H9 (cell line): Measurements from ENCODE around the gene CHST1. TPM values are rescaled to one million over a fixed set of nuclear protein-coding genes. Genes with fewer than 3 reads are reported as not detected.

Experiments
- DNase-seq: peaks from one replicate; pipeline ENCODE4 v3.0.0-alpha.2; 2017
- H2AFZ ChIP-seq: one replicate; pipeline ENCODE4 v1.6.1; 2013; ENCODE audit warnings: mild to moderate bottlenecking, low read length, control low read depth, moderate library complexity
- H2AK5ac ChIP-seq: 2 replicates; pipeline ENCODE4 v1.6.1; 2013; ENCODE audit warnings: low read length, control low read depth, mixed read lengths; ENCODE audit not compliant: insufficient read length
- H2BK120ac ChIP-seq: one replicate; pipeline ENCODE4 v1.6.1; 2013; ENCODE audit warnings: low read depth, mild to moderate bottlenecking, low read length, control low read depth, inconsistent platforms; ENCODE audit not compliant: poor library complexity, severe bottlenecking
- H2BK12ac ChIP-seq: 2 replicates; pipeline ENCODE4 v1.6.1; 2013; ENCODE audit warnings: low read length, control low read depth, mixed read lengths, low read depth; ENCODE audit not compliant: insufficient read length
- H2BK15ac ChIP-seq: 2 replicates; pipeline ENCODE4 v1.6.1; 2013; ENCODE audit warnings: low read depth, low read length, control low read depth
- H2BK20ac ChIP-seq: one replicate; pipeline ENCODE4 v1.6.1; 2013; ENCODE audit warnings: low read depth, mild to moderate bottlenecking, low read length, control low read depth, inconsistent platforms; ENCODE audit not compliant: poor library complexity, severe bottlenecking
- H2BK5ac ChIP-seq: 2 replicates; pipeline ENCODE4 v1.6.1; 2013; ENCODE audit warnings: low read length, control low read depth, mixed read lengths; ENCODE audit not compliant: insufficient read length
- H3K14ac ChIP-seq: 2 replicates; pipeline ENCODE4 v1.6.1; 2013; ENCODE audit warnings: low read length, control low read depth; ENCODE audit not compliant: insufficient read depth
- H3K18ac ChIP-seq: 2 replicates; pipeline ENCODE4 v1.6.1; 2013; ENCODE audit warnings: low read depth, mild to moderate bottlenecking, mixed read lengths, low read length, control low read depth; ENCODE audit not compliant: insufficient read length
- H3K23ac ChIP-seq: 2 replicates; pipeline ENCODE4 v1.6.1; 2013; ENCODE audit warnings: low read length, control low read depth, mixed read lengths, low read depth; ENCODE audit not compliant: insufficient read length
- H3K23me2 ChIP-seq: 2 replicates; pipeline ENCODE4 v1.6.1; 2013; ENCODE audit warnings: low read depth, mild to moderate bottlenecking, mixed read lengths, low read length, control low read depth; ENCODE audit not compliant: insufficient read length, poor library complexity, severe bottlenecking
- H3K27ac ChIP-seq: 2 replicates; pipeline ENCODE4 v1.5.1; 2013; ENCODE audit warnings: low read length, control low read depth, mixed read lengths, low read depth; ENCODE audit not compliant: insufficient read length
- H3K27me3 ChIP-seq: 2 replicates; pipeline ENCODE4 v1.6.1; 2013; ENCODE audit warnings: low read length, control low read depth, inconsistent platforms; ENCODE audit not compliant: insufficient read depth
- H3K4ac ChIP-seq: 2 replicates; pipeline ENCODE4 v1.6.1; 2013; ENCODE audit warnings: low read depth, mild to moderate bottlenecking, control low read depth, inconsistent platforms, low read length, moderate library complexity
- H3K4me1 ChIP-seq: 2 replicates; pipeline ENCODE4 v1.6.1; 2013; ENCODE audit warnings: low read length, control low read depth, inconsistent platforms; ENCODE audit not compliant: insufficient read depth
- H3K4me2 ChIP-seq: 2 replicates; pipeline ENCODE4 v1.6.1; 2013; ENCODE audit warnings: low read length, control low read depth, mixed read lengths; ENCODE audit not compliant: insufficient read length, insufficient read depth
- H3K56ac ChIP-seq: 2 replicates; pipeline ENCODE4 v1.6.1; 2013; ENCODE audit warnings: low read depth, mild to moderate bottlenecking, mixed read lengths, low read length, control low read depth; ENCODE audit not compliant: insufficient read length
- H3K79me1 ChIP-seq: 2 replicates; pipeline ENCODE4 v1.6.1; 2013; ENCODE audit warnings: low read depth, mild to moderate bottlenecking, moderate library complexity, low read length, control low read depth, inconsistent platforms; ENCODE audit not compliant: insufficient read depth, poor library complexity, severe bottlenecking
- H3K79me2 ChIP-seq: 2 replicates; pipeline ENCODE4 v1.6.1; 2013; ENCODE audit warnings: low read length, control low read depth, inconsistent platforms; ENCODE audit not compliant: insufficient read depth
- H3K9ac ChIP-seq: 2 replicates; pipeline ENCODE4 v1.6.1; 2013; ENCODE audit warnings: low read length, control low read depth, mixed read lengths; ENCODE audit not compliant: insufficient read length; ENCODE audit errors: extremely low read depth
- H3K9me3 ChIP-seq: one replicate; pipeline ENCODE4 v1.6.1; 2013; ENCODE audit warnings: low read depth, low read length, inconsistent platforms; ENCODE audit not compliant: control insufficient read depth
- H3T11ph ChIP-seq: one replicate; pipeline ENCODE4 v1.6.1; 2013; ENCODE audit warnings: mild to moderate bottlenecking, low read length, control low read depth, inconsistent platforms
- H4K20me1 ChIP-seq: one replicate; pipeline ENCODE4 v1.6.1; 2013; ENCODE audit not compliant: control insufficient read depth, insufficient read length, insufficient read depth
- H4K5ac ChIP-seq: 2 replicates; pipeline ENCODE4 v1.6.1; 2013; ENCODE audit warnings: low read depth, mild to moderate bottlenecking, mixed read lengths, low read length, control low read depth; ENCODE audit not compliant: insufficient read length
- H4K8ac ChIP-seq: replicated peaks from 2 replicates; pipeline ENCODE4 v1.6.1; 2013; ENCODE audit warnings: low read length, control low read depth, mixed read lengths, low read depth; ENCODE audit not compliant: insufficient read length
- H4K91ac ChIP-seq: 2 replicates; pipeline ENCODE4 v1.6.1; 2013; ENCODE audit warnings: low read depth, mild to moderate bottlenecking, moderate library complexity, mixed read lengths, low read length, control low read depth; ENCODE audit not compliant: insufficient read length
- H3K27ac Mint-ChIP-seq, 3 experiments: 2 replicates in 2 of 3; 3 replicates in 1 of 3; pipeline ENCODE4 v1.8.0; 2020 to 2021; ENCODE audit warnings: mixed read lengths in 3 of 3, mild to moderate bottlenecking in 1 of 3, moderate library complexity in 1 of 3
- H3K27me3 Mint-ChIP-seq: 2 replicates; pipeline ENCODE4 v1.8.0; 2021; ENCODE audit warnings: low read depth, mild to moderate bottlenecking, moderate library complexity, mixed read lengths
- H3K36me3 Mint-ChIP-seq, 3 experiments: 2 replicates in 2 of 3; 3 replicates in 1 of 3; pipeline ENCODE4 v1.8.0; 2020 to 2021; ENCODE audit warnings: low read depth in 3 of 3, mixed read lengths in 3 of 3; ENCODE audit not compliant: insufficient read depth in 1 of 3
- H3K4me1 Mint-ChIP-seq, 2 experiments: 2 replicates each; pipeline ENCODE4 v1.8.0; 2020; ENCODE audit warnings: mixed read lengths in 2 of 2
- H3K4me3 Mint-ChIP-seq, 2 experiments: 2 replicates in 1 of 2; 3 replicates in 1 of 2; pipeline ENCODE4 v1.8.0; 2020 to 2021; ENCODE audit warnings: mild to moderate bottlenecking in 2 of 2, mixed read lengths in 2 of 2, moderate library complexity in 1 of 2
- H3K9me3 Mint-ChIP-seq, 2 experiments: 2 replicates in 1 of 2; 3 replicates in 1 of 2; pipeline ENCODE4 v1.8.0; 2020; ENCODE audit warnings: mild to moderate bottlenecking in 2 of 2, mixed read lengths in 2 of 2, moderate library complexity in 1 of 2
- CTCF ChIP-seq: fragments of 200-600 bp; sonication (generic); conservative IDR thresholded peaks from 3 replicates; pipeline ENCODE4 v1.8.0; 2021; ENCODE audit warnings: antibody characterized with exemption, mild to moderate bottlenecking
- WGBS: extraction: QIAGEN DNeasy Blood & Tissue Kit; methylation state at CpG from one replicate; pipeline ENCODE4 v1.1.7; 2013; ENCODE audit warnings: missing lambda C conversion rate, low lambda C conversion rate, mixed read lengths; ENCODE audit not compliant: insufficient read length; ENCODE audit errors: extremely low coverage; 5-methylcytosine and 5-hydroxymethylcytosine counted together
- total RNA-seq: library from RNA; stranded (reverse); gene quantifications from 2 replicates; pipeline ENCODE4 v1.2.1, GENCODE V29; 2021

CHST1 gene
- total RNA-seq, 1 experiment from 2014 or later = 0.57 TPM

GRCh38 chr11:45622861-45623260, 42.6 kb downstream of the CHST1 start:
- H3K27me3 Mint-ChIP-seq = peaks cover 19% of the 10 kb centered on the region
- peaks cover 7 to 18% of the 10 kb centered on the region in 2 experiments; a peak in 4 of 5 replicates for H3K9me3 Mint-ChIP-seq
- H3K9me3 ChIP-seq = no peaks in the 10 kb centered on the region

More at GRCh38 chr11:45622861-45623260, 42.6 kb downstream of the CHST1 start:
- Histone ChIP-seq H3K27ac (no peak overlapping the region), H3K4me2 (no peak overlapping the region), H3K14ac (no peak overlapping the region), H3K4me1 (no peaks in the 10 kb centered on the region), H2BK120ac (no peak overlapping the region), H2AK5ac (no peak overlapping the region), H2BK5ac (no peak overlapping the region), H3K23me2 (no peaks in the 10 kb centered on the region), H4K5ac (no peak overlapping the region), H4K20me1 (no peaks in the 10 kb centered on the region), H2BK15ac (no peak overlapping the region), H3K4ac (no peak overlapping the region), H4K91ac (no peak overlapping the region), H3T11ph (no peak overlapping the region), H3K23ac (no peak overlapping the region), H2BK20ac (no peak overlapping the region), H3K79me1 (no peaks in the 10 kb centered on the region), H3K9ac (no peak overlapping the region), H2BK12ac (no peak overlapping the region), H2AFZ (no peak overlapping the region), H3K18ac (no peak overlapping the region), H4K8ac (no peak overlapping the region), H3K56ac (no peak overlapping the region), H3K27me3 (no peaks in the 10 kb centered on the region), H3K79me2 (no peaks in the 10 kb centered on the region)
- DNase-seq = no peak
- no CpG with 5 or more reads among the region's 2 CpGs for WGBS
- Mint-ChIP-seq H3K4me1 (peaks cover 8 to 10% of the 10 kb centered on the region in 2 experiments), H3K27ac (no peak overlapping the region), H3K4me3 (no peak overlapping the region), H3K36me3 (peaks cover 2 to 5% (median 2%) of the 10 kb centered on the region in 3 experiments; a peak in 4 of 7 replicates)
- TF ChIP-seq CTCF = no peak
